ENCODE measurements around the gene MAP1LC3B2.
"Not testable (repeated sequence)": the region's sequence is repeated elsewhere in the genome, so short reads cannot be mapped to it uniquely, and the experiment has no call there.

Gene MAP1LC3B2

DNA sequence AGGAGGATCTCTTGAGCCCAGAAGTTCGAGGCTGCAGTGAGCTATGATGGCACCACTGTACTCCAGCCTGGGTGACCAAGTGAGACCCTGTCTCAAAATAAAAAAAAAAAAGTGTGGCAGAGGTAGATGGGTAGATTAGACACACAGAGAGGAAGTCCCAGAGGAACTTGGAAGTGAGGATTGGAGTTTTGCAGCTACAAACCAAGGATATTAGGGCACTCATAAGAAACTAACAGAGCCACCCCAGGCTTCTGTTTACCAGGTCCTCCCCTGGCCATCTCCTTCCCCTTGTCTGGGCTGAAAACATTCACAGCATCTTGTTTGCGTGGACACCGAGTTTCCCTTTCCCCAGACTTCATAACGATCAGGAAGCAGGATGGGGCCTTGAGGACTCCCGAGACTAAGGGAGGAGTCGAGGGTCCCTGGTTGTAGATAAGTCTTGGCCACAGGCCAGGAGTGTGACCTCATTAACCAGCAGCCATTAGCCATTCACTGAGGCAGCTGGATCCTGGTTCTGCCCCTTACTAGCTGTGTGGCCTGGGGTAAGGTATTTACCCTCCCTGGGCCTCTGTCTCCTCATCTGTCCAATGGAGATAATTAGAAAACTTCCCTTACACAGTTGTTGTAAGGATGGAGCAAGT lies 2.1 kb downstream of the MAP1LC3B2 start:
- DNase-seq, result no peak

DNA sequence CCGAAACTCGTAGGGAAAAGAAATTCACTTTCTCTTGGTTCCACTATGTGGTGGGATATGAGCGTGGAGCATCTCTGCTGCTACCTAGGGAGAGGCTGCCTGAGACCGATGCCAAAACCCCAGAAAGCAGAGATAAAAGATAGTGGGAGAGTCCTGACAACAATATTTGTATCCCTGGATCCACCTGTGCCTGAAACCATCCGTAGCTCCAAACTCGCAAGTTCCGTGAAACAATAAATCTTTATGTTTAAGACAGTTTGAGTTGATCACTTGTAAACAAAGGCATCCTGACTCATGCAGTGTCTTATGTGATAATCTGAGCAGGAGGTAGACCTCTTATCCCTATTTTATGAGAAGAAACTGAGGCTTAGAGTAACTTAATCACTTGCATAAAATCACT lies 2.9 kb downstream of the MAP1LC3B2 start:
- DNase-seq, result no peak

DNA sequence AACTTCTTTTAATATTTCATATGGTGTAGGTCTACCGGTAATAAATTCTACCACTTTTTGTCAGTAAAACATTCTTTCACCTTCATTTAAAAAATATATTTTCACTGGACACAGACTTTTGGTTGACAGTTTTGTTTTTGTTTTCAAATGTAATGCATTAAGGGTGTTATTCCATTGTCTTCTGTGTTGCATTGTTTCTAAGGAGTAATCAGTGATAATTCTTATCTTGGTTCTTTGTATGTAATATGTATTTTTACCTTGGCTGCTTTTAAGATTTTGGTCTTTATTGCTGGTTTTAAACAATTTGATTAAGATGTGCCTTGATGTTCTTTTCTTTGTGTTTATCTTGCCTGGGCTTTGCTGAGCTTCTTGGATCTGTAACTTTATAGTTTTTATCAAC lies 4.1 kb downstream of the MAP1LC3B2 start:
- DNase-seq, result no peak

DNA sequence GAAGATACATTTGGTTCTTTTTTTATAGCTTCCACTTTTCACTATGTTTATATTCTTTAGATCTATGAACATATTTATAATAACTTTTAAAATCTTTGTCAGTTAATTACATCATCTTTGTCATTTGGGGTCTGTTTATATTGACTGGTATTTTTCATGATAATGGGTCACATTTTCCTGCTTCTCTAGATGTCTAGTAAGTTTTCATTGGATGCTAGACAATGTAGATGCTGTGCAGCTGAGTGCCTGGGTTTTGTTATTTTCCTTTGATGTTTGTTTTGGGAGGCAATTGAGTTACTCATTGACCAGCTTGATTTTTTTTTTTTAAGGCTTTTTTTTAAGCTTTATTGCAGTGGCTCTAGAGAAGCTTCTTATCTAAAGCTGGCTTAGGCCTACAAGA lies 4.9 kb downstream of the MAP1LC3B2 start:
- no peak for DNase-seq

DNA sequence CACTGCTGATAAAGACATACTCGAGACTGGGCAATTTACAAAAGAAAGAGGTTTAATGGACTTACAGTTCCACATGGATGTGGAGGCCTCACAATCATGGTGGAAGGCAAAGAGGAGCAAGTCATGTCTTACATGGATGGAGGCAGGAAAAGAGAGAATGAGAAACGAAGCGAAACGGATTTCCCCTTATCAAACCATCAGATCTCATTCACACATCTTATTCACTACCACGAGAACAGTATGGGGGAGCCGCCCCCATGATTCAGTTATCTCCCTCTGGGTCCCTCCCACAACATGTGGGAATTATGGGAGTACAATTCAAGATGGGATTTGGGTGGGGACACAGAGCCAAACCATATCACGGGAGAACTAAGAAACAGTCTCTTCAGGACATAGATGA lies 6.0 kb downstream of the MAP1LC3B2 start:
- DNase-seq, result not testable (repeated sequence)

DNA sequence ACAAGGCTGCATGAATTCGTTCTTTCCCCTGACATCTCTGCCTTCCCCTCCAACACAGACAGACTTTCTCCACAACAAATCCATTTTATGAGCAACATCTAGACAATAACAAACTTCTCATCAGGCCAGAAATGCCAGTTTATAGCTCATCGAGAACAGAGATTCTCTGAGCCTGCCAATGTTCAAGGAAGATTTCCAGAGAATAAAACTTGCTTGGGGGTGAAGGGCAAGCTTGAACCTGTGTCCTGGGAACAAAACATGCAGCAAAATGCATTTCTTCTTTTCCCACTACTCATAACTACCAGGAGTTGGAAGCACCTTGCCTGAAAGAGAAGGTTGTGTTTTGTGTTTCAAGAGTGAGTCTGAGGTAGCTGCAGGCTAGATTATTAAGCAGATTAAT lies 6.8 kb downstream of the MAP1LC3B2 start:
- no peak for DNase-seq

DNA sequence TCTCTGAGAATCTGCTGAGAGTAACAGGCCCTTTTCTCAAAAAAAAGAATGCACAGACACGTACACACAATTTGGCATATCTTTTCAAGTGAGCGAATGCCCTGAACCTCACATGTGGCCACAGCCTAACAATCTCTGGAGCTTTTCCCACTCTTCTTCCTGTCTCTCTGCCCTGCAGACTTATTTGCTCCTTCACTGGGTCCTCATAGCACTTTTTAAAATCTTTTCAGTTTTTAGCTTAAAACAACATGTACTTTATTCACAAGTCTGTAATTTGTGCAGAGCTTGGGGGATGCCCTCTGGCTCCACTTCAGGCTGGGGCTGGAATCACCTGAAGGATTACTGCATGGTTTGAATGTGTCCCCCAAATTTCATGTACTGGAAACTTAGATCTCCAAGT lies 9.0 kb downstream of the MAP1LC3B2 start:
- no peak for DNase-seq

DNA sequence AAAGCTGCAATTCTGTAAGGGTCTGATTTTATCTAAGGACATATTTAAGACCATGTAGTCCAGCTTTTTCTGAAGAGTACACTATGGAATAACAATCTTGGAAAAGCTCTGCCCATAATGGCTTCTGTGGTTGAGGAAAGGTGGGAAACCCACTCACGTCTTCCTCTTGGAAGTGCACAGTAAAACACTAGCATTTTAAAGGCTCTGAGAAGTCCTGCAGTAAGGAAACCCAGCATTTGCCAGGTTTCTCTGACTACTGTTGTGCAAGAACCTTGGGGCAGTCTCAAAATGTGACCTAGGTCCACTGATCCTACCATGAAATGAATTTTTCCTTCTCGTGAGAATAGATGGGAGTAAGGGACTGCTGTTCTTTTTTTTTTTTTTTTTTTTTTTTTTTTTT lies 11.9 kb downstream of the MAP1LC3B2 start:
- no peak for DNase-seq

DNA sequence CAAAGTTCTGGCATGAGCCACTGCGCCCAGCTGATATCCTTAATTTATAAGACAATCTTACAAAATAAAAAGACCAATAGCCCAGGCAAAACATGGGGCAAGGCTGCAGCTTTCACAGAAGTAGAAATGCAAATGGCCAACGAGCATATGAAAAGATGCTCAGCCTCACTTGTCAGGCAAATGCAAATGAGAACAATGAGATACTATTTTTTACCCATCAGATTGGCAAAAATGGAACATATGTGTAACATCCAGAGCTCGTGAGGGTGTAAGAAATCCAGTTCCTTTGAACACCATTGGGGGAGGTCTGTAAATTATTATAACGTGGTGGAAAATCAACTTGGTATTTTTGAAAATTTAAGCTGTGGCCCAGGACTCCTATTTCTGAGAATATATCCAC lies 14.6 kb downstream of the MAP1LC3B2 start:
- no peak for DNase-seq

DNA sequence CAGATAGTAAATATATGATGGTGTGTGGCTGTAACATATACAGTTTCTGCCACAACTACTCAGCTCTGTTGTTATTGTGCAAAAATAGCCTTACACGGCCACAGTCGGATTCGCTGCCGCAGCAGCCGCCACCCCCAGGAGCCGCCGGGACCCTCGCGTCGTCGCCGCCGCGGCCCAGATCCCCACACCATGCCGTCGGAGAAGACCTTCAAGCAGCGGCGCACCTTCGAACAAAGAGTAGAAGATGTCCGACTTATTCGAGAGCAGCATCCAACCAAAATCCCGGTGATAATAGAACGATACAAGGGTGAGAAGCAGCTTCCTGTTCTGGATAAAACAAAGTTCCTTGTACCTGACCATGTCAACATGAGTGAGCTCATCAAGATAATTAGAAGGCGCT lies 16.6 kb downstream of the MAP1LC3B2 start:
- DNase-seq, result not testable (repeated sequence)

DNA sequence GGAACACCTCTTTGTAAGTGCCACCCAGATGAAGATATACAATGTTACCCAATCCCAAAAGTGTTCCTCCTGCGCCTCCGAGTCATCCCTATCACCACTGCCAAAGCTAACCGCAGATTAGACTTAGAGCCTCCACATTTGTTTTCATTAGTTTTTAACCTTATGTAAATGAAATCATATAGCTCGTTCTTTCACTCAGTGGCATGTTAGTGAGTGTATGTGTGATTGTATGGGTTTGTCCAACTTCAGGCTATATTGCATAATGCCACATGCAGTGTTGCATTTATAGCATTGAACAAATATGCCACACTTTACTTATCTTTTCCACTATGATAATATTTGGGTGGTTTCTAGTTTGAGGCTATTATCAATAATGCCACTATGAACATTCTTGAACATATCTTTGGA lies 18.0 kb downstream of the MAP1LC3B2 start:
- no peak for DNase-seq

DNA sequence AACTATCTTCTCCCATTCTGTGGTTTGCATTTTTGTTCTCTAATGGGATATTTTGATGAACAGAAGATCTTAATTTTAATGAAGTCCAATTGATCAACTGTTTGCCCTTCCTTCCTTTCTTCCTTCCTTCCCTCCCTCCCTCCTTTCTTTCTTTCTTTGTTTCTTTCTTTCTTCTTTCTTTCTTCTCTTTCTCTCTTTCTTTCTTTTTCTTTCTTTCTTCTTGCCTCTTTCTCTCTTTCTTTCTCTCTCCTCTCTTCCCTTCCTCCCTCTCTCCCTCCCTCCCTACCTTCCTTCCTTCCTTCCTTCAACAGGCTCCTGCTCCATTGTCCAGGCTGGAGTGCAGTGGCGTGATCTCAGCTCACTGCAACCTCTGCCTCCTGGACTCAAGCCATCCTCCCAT lies 18.9 kb downstream of the MAP1LC3B2 start:
- DNase-seq, result no peak

DNA sequence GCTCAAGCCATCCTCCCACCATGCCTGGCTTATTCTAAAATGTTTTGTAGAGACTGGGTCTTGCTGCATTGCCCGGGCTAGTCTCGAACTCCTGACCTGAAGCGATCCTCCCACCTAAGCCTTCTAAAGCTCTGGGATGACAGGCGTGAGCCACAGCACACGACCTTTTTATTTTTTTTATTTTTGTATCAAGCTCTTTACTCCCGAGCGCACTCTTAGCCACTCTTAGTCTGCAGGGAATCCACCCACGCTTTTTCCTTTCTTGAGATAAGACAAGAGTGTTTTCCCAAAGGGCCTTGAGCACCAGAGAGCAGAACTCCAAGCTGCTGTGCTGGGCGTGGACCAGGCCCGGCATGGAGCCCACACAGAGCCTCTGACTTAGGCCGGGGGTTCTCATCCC lies 23.4 kb downstream of the MAP1LC3B2 start:
- DNase-seq, result no peak

DNA sequence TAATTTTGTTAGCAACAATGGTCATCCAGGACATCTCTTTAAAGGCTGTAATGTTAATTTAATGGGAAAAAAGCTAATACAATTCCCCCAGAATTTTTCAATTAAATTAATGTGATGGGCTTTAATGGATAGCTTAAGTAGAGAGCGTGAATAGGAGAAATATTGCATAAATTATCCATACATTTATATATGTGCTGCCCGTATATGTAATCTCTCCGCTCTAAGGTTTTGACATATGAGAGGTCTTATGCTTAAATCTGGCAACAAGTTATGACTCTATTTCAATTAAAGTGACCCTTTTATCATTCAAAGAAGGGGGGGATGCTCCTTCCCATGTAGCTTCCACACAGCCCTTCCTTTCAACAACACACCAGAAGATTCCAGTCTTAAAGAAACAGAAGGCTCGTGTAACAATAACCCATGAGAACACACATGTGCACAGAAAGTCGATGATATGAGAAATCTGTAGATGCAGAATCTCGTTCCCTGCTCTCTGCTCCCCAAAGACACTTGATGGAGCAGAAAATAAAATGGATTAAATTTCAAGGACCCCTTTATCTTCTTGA lies 24.0 kb downstream of the MAP1LC3B2 start:
- no peak for DNase-seq

DNA sequence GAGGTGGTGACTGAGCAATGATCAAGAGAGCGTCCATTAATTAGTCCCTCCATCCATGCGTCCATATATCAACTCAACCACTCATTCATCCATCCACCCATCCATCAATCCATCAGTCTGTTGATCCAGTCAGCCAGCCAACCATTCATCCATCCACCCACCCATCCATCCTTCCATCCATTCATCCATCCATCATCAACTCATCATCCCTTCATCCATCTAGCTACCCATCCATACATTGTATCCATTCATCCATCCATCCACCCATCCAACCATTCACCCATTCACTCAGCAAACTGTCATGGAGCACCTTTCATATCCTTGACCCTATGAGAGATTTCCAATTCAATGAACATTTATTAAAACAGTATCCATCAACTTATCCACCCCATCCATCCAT lies 28.1 kb downstream of the MAP1LC3B2 start:
- DNase-seq, result no peak

DNA sequence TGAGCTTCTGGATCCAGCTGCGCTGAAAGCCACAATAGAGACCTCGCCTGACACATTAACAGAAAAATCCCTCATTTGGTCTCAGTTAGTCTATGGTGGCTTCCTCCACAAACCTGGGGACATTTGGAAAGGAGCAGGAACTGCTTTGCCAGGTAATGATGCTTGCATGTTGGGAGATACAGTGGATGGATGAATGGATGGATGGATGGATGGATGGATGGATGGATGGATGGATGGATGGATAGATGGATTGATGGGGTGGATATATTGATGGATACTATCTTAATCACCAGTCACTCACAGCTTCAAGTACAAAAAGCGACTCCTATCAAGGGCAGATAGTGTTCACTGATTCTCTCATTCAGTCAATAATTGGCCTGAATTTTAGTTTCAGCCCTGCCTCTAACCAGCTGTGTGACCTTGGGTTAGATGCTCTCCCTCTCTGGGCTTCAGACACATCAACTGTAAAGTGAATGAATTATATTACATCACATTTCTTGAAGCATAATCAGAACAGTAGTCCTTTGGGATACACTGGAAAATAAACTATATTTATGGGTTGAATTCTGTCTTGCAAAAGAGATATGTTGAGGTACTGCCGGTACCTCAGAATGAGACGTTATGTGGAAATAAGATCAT lies 29.3 kb downstream of the MAP1LC3B2 start:
- DNase-seq, result no peak

DNA sequence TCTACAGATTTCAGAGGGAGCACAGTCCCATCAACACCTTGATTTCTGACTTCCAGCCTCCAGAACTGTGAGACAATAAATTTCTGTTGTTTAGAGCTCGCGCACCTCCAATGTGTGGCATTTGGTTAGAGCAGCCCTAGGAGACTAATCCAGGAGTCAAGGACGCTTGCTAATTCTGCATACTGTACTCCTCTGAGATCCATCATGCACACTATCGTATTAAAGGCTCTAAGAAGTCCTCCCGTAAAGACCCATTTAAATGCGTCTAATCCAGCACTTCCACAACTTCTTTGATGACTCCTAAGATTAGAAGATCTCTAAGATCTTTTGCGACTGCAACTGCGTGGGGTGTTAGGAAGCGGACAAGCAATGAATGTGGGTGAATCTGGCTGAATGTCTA lies 30.4 kb downstream of the MAP1LC3B2 start:
- DNase-seq, result no peak

DNA sequence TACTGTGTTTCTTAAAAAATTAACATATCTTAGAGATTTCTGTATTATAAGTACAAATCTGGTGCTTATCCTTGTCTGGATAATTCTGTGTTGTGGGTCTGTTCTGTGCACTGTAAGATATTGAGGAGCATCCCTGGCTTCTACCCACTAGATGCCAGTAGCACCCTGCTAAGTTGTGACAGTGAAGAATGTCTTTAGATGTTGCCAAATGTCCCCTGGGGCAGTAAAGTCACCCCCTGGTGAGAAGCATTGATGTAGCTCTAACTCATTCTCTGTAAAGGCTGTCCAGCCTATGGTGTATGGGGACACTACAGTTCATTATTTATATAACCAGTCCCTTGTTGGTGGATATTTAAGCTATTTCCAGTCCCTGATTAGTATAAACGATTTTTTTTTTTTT lies 31.4 kb downstream of the MAP1LC3B2 start:
- no peak for DNase-seq

DNA sequence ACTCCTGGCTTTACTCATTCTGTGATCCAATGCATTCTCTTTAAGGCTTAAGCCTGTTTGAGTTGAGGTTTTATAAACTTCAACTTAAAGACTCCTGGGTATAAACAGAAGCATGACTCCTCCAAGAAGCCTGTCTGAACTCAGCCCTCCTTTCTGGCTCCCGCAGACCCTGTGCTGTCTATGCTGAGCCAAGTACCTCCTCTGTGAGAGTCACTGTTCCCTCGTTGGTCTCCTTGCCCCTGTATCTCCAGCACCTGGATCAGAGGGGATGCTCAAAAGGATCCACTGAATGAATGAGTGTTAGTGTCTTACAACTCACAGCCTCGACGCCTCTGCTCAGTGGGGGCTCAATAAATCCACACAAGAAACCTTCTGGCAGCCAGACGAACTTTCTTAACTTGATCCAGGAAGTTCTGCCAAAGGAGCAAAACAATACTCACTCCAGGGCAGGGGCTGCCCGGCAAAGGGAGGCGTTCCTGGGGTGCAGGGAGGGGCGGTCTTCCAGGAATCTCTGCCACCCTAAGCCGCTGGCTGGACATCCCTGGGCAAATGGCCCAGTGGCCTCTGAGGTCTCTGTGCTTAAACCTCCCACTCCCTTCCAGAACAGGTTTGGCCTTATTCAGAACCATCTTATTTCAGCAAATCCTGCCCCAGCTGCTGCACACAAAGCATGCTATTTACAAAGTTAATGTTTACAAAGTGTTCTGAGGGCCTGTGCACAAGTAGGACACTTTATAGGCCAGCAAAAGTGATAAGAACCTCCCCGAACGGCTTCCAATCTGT lies 32.9 kb downstream of the MAP1LC3B2 start:
- DNase-seq, result no peak

DNA sequence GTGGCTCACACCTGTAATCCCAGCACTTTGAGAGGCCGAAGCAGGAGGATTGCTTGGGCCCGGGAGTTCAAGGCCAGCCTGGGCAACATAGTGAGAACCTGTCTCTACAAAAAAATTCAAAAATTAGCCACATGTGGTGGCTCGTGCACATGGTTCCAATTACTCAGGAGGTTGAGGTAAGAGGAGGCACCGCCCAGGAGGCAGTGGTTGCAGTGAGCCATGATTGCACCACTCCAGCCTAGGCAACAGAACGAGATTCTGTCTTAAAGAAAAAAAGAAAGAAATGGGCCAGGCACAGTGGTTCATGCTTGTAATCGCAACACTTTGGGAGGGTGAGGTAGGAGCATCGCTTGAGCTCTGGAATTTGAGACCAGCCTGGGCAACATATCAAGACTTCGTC lies 33.5 kb downstream of the MAP1LC3B2 start:
- DNase-seq, result no peak

DNA sequence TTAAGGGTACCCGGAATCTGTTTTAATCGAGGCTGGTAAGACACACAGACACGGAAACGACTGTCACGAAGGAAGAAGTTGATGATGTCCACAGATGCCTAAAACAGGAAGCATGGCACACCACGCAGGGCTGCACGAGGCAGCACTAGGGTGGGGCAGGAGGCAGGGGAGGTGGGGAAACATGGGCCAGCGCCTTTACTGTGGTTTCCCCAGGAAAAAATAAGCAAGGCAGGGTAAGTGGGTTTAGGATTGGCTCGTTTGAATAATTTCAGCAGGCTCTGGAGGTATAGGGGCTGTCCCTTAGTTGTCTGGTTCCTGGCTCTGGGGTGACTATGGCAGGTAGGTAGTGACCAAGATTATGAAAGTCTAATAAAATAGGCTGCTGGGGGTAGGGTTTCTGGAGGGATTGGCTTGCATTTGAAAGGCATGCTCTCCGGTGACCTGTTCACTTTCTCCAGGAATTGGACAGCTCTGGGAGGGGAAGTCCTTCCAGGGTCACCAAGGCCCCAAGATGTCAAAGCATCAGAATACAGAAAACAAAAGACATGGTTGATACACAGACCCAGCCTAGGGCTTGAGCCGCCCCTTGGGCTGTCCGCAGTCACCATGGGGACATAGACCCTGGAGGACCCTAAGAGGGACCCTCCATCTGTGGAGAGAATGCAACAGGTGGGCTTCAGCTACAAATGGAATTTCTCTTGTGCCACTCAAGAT lies 35.3 kb downstream of the MAP1LC3B2 start:
- DNase-seq, result no peak

DNA sequence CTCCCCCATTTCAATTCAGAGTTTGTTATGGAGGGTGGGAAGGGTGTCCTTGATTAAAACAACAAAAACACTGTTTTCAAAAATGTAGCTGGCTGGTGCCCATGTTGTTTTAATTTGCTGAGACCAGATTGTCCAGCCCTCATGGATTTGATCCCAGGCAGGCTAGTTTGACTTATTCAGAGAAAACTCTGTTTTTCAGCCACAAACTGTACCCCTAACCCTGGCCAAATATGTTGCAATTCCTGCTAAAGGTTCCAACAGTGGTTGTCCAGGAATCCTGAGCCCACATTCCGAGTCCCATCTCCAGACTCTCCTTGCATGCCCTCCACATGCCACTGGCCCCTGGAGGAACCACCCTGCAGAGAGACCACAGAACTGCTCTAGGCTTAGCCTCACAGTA lies 36.0 kb downstream of the MAP1LC3B2 start:
- no peak for DNase-seq

DNA sequence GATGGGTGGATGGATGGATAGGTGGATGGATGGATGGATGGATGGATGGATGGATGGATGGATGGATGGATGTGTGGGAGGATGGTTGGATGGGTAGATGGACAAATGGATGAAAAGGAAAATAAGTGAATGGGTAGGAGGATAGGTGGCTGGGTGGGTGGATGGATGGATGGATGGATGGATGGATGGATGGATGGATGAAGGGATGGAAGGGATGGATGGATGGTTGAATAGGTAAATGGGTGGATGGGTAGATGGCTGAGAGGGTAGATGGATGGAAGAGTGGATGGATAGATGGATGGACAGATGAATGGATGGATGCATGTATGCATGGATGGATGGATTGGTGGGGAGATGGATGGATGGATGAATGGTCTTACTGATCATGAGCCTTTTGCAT lies 36.5 kb downstream of the MAP1LC3B2 start:
- DNase-seq, result no peak
